H1 (cell line): ENCODE data around the gene EMX1. TPM values are rescaled to one million over a fixed set of nuclear protein-coding genes. Genes with fewer than 3 reads are reported as not detected.

Source experiments
- CTCF ChIA-PET: fragments of 300-600 bp; sonication (Branson Sonifier 250); formaldehyde crosslinking; loops from one replicate; lab custom pipeline; 2021; ENCODE audit not compliant: partially characterized antibody; lab: Charles Lee
- POLR2A ChIA-PET: fragments of 300-600 bp; sonication (Branson Sonifier 250); formaldehyde crosslinking; loops from one replicate; lab custom pipeline; 2021; ENCODE audit warnings: inconsistent platforms; ENCODE audit not compliant: partially characterized antibody; lab: Charles Lee
- DNase-seq, 2 experiments: peaks; one replicate each; pipeline versions ENCODE4 v3.0.0 to v3.0.0-alpha.2; 2010 to 2022; ENCODE audit warnings: low spot score in 2 of 2, low read depth in 1 of 2, mixed read lengths in 1 of 2
- FAIRE-seq: peaks from 2 replicates; lab custom pipeline; 2011; peaks lifted over from hg19 to GRCh38; lab: Jason Lieb, UNC
- H2AFZ ChIP-seq: 2 replicates; pipeline ENCODE4 v1.8.1; 2012; ENCODE audit warnings: low read length, inconsistent platforms
- H2AK5ac ChIP-seq: 2 replicates; pipeline ENCODE4 v1.6.1; 2013; ENCODE audit warnings: low read depth, low read length
- H2BK120ac ChIP-seq: replicated peaks from 2 replicates; pipeline ENCODE3; 2013; ENCODE audit warnings: low read depth, low read length, inconsistent platforms
- H2BK12ac ChIP-seq: 2 replicates; pipeline ENCODE4 v1.6.1; 2013; ENCODE audit warnings: low read depth, low read length
- H2BK15ac ChIP-seq: 2 replicates; pipeline ENCODE4 v1.6.1; 2013; ENCODE audit warnings: low read length
- H2BK20ac ChIP-seq: 2 replicates; pipeline ENCODE4 v1.6.1; 2013; ENCODE audit warnings: low read length
- H2BK5ac ChIP-seq: 2 replicates; pipeline ENCODE4 v1.6.1; 2013; ENCODE audit warnings: low read depth, low read length
- H3K14ac ChIP-seq: 2 replicates; pipeline ENCODE4 v1.6.1; 2013; ENCODE audit warnings: inconsistent platforms; ENCODE audit not compliant: insufficient read length
- H3K18ac ChIP-seq: 2 replicates; pipeline ENCODE4 v1.6.1; 2013; ENCODE audit warnings: low read length; ENCODE audit errors: extremely low read depth
- H3K23ac ChIP-seq: 2 replicates; pipeline ENCODE4 v1.6.1; 2013; ENCODE audit warnings: inconsistent platforms; ENCODE audit not compliant: insufficient read length
- H3K23me2 ChIP-seq: 2 replicates; pipeline ENCODE4 v1.6.1; 2013; ENCODE audit warnings: low read depth, low read length
- H3K27ac ChIP-seq: 2 replicates; pipeline ENCODE4 v1.6.1; 2011; ENCODE audit warnings: low read depth, low read length, inconsistent platforms
- H3K27me3 ChIP-seq, 4 experiments: replicated peaks in 1 of 4; 1 replicate in 1 of 4; 2 replicates in 3 of 4; pipeline versions ENCODE4 v1.6.1 to v1.8.1; 2011 to 2013; ENCODE audit warnings: low read length in 3 of 4, mild to moderate bottlenecking in 3 of 4, inconsistent platforms in 2 of 4, mixed read lengths in 2 of 4, moderate library complexity in 1 of 4; ENCODE audit not compliant: control insufficient read depth in 3 of 4, insufficient read depth in 3 of 4; ENCODE audit errors: extremely low read depth in 1 of 4
- H3K36me3 ChIP-seq, 4 experiments: 2 replicates each; pipeline versions ENCODE4 v1.6.1 to v1.8.1; 2011 to 2013; ENCODE audit warnings: mild to moderate bottlenecking in 4 of 4, low read length in 3 of 4, moderate library complexity in 2 of 4, control low read depth in 1 of 4, inconsistent platforms in 1 of 4; ENCODE audit not compliant: insufficient read depth in 4 of 4, control insufficient read depth in 2 of 4
- H3K4ac ChIP-seq: replicated peaks from 2 replicates; pipeline ENCODE3; 2013; ENCODE audit warnings: low read length, low read depth, mixed read lengths, inconsistent platforms; ENCODE audit not compliant: insufficient read length
- H3K4me1 ChIP-seq, 4 experiments: replicated peaks in 1 of 4; 1 replicate in 1 of 4; 2 replicates in 3 of 4; pipeline versions ENCODE4 v1.6.1 to v1.8.1; 2011 to 2013; ENCODE audit warnings: low read length in 3 of 4, inconsistent platforms in 2 of 4, mixed read lengths in 1 of 4; ENCODE audit not compliant: insufficient read depth in 4 of 4, control insufficient read depth in 3 of 4
- H3K4me2 ChIP-seq, 2 experiments: 2 replicates each; pipeline versions ENCODE4 v1.6.1 to v1.8.1; 2011 to 2013; ENCODE audit warnings: low read depth in 2 of 2, low read length in 2 of 2, control low read depth in 1 of 2, inconsistent platforms in 1 of 2, mild to moderate bottlenecking in 1 of 2; ENCODE audit not compliant: insufficient read depth in 1 of 2
- H3K4me3 ChIP-seq, 4 experiments: fragments of 200-600, 300-600 bp in 1 of 4; sonication (generic), shearing (Covaris generic), sonication (Bioruptor Twin) in 1 of 4; 2 replicates each; pipeline versions ENCODE4 v1.5.1 to v1.8.1; 2011 to 2016; ENCODE audit warnings: low read length in 4 of 4, low read depth in 3 of 4, control low read depth in 2 of 4, inconsistent platforms in 2 of 4, mild to moderate bottlenecking in 2 of 4, mixed read lengths in 1 of 4, moderate library complexity in 1 of 4; ENCODE audit not compliant: insufficient read depth in 2 of 4; ENCODE audit errors: extremely low read depth in 1 of 4
- H3K56ac ChIP-seq: replicated peaks from 2 replicates; pipeline ENCODE3; 2013; ENCODE audit warnings: low read depth, mild to moderate bottlenecking, mixed read lengths, low read length, inconsistent platforms; ENCODE audit not compliant: insufficient read length
- H3K79me1 ChIP-seq: 2 replicates; pipeline ENCODE4 v1.6.1; 2013; ENCODE audit warnings: low read depth, low read length, control low read depth
- H3K79me2 ChIP-seq, 2 experiments: 2 replicates each; pipeline versions ENCODE4 v1.6.1 to v1.8.1; 2012 to 2013; ENCODE audit warnings: low read length in 2 of 2, mild to moderate bottlenecking in 2 of 2, inconsistent platforms in 1 of 2; ENCODE audit not compliant: insufficient read depth in 2 of 2, control insufficient read depth in 1 of 2
- H3K9ac ChIP-seq, 4 experiments: replicated peaks in 1 of 4; 1 replicate in 1 of 4; 2 replicates in 3 of 4; pipeline versions ENCODE4 v1.6.1 to v1.8.1; 2011 to 2013; ENCODE audit warnings: low read depth in 3 of 4, low read length in 3 of 4, control low read depth in 2 of 4, mild to moderate bottlenecking in 2 of 4, moderate library complexity in 2 of 4, inconsistent platforms in 1 of 4; ENCODE audit errors: extremely low read depth in 1 of 4
- H3K9me3 ChIP-seq, 2 experiments: 2 replicates each; pipeline versions ENCODE4 v1.6.1 to v1.8.1; 2012 to 2013; ENCODE audit warnings: mild to moderate bottlenecking in 2 of 2, moderate library complexity in 2 of 2, control low read depth in 1 of 2, inconsistent platforms in 1 of 2, low read depth in 1 of 2, low read length in 1 of 2, mixed read lengths in 1 of 2; ENCODE audit not compliant: insufficient read depth in 2 of 2
- H4K20me1 ChIP-seq, 2 experiments: replicated peaks in 1 of 2; 2 replicates each; pipeline versions ENCODE3 to v1.8.1; 2011 to 2013; ENCODE audit warnings: inconsistent platforms in 2 of 2, low read length in 2 of 2, mild to moderate bottlenecking in 1 of 2; ENCODE audit not compliant: insufficient read depth in 2 of 2, control insufficient read depth in 1 of 2
- H4K5ac ChIP-seq: 2 replicates; pipeline ENCODE4 v1.6.1; 2013; ENCODE audit warnings: low read length, low read depth, mixed read lengths, inconsistent platforms; ENCODE audit not compliant: insufficient read length
- H4K8ac ChIP-seq: 2 replicates; pipeline ENCODE4 v1.8.0; 2013; ENCODE audit warnings: mild to moderate bottlenecking, moderate library complexity, low read length, inconsistent platforms; ENCODE audit not compliant: insufficient read depth; ENCODE audit errors: extremely low read depth
- H4K91ac ChIP-seq: replicated peaks from 2 replicates; pipeline ENCODE3; 2013; ENCODE audit warnings: low read length, mixed read lengths, inconsistent platforms; ENCODE audit not compliant: insufficient read length
- ASH2L ChIP-seq: fragments of 200-600, 300-600 bp; sonication (generic); IDR thresholded peaks from one replicate; pipeline ENCODE4 v1.7.1; 2017; ENCODE audit warnings: low read length
- BCL11A ChIP-seq, 2 experiments: IDR thresholded peaks; one replicate each; pipeline ENCODE4 v1.6.1; 2011; ENCODE audit warnings: low read depth in 2 of 2, low read length in 2 of 2, mild to moderate bottlenecking in 2 of 2
- CBX8 ChIP-seq: fragments of 300-800, 300-1000 bp; sonication (generic); IDR thresholded peaks from 2 replicates; pipeline ENCODE4 v1.7.1; 2016; ENCODE audit warnings: low read depth, low read length, borderline replicate concordance
- CHD1 ChIP-seq: IDR thresholded peaks from 2 replicates; pipeline ENCODE4 v1.6.1; 2012; ENCODE audit warnings: low read depth, low read length, improper control_type of control experiment
- CHD2 ChIP-seq: IDR thresholded peaks from 2 replicates; pipeline ENCODE4 v1.6.1; 2012; ENCODE audit warnings: low read length, improper control_type of control experiment
- EGR1 ChIP-seq: IDR thresholded peaks from 2 replicates; pipeline ENCODE4 v1.6.1; 2011; ENCODE audit warnings: low read depth, low read length, borderline replicate concordance
- EP300 ChIP-seq, 2 experiments: IDR thresholded peaks; 1 replicate in 1 of 2; 2 replicates in 1 of 2; pipeline ENCODE4 v1.6.1; 2011 to 2012; ENCODE audit warnings: low read depth in 2 of 2, low read length in 2 of 2, mild to moderate bottlenecking in 2 of 2, borderline replicate concordance in 1 of 2, inconsistent platforms in 1 of 2, moderate library complexity in 1 of 2
- FOSL1 ChIP-seq: IDR thresholded peaks from 2 replicates; pipeline ENCODE4 v1.6.1; 2011; ENCODE audit warnings: mild to moderate bottlenecking, low read depth, low read length, moderate library complexity; ENCODE audit not compliant: insufficient read depth
- KDM5A ChIP-seq: fragments of 200-600 bp; IDR thresholded peaks from 2 replicates; pipeline ENCODE4 v1.7.1; 2012; ENCODE audit warnings: mild to moderate bottlenecking, low read length, inconsistent platforms, mixed read lengths
- PHF8 ChIP-seq: fragments of 200-600 bp; sonication (generic); conservative IDR thresholded peaks from 2 replicates; pipeline ENCODE4 v1.7.1; 2012; ENCODE audit warnings: low read depth, mild to moderate bottlenecking, inconsistent platforms, low read length, moderate library complexity
- SUZ12 ChIP-seq: fragments of 200-600 bp; sonication (generic); IDR thresholded peaks from 2 replicates; pipeline ENCODE4 v1.6.1; 2012; ENCODE audit warnings: mild to moderate bottlenecking, inconsistent platforms, low read length, moderate library complexity, mixed read lengths
- TAF1 ChIP-seq: IDR thresholded peaks from 2 replicates; pipeline ENCODE4 v1.6.1; 2011; ENCODE audit warnings: mild to moderate bottlenecking, low read depth, low read length
- whole genome bisulfite sequencing, 2 experiments: shearing (Covaris generic) in 1 of 2; methylation state at CpG; one replicate each; pipeline versions ENCODE4 v1.1.6 to v1.1.7; 2013 to 2015; ENCODE audit warnings: low lambda C conversion rate in 2 of 2, mixed read lengths in 2 of 2, inconsistent platforms in 1 of 2, low coverage in 1 of 2, missing lambda C conversion rate in 1 of 2; ENCODE audit not compliant: insufficient replicate concordance in 2 of 2, insufficient coverage in 1 of 2, insufficient read length in 1 of 2; ENCODE audit errors: extremely low coverage in 1 of 2, missing lambda C conversion rate in 1 of 2; 5-methylcytosine and 5-hydroxymethylcytosine counted together
- polyA plus RNA-seq, 7 experiments: library from polyadenylated mRNA; depleted of rRNA in 3 of 7; stranded (reverse) in 5 of 7; unstranded in 2 of 7; fragments of >200 nt in 5 of 7; fragments of 200-250 nt in 2 of 7; gene quantifications; 1 replicate in 5 of 7; 2 replicates in 1 of 7; 4 replicates in 1 of 7; pipeline versions ENCODE4 v1.2.1 to v1.2.3, GENCODE V29; 2011 to 2013; ENCODE audit warnings: missing spikeins in 2 of 7, mixed read lengths in 2 of 7
- total RNA-seq: library from RNA; stranded (reverse); fragmentation: NEBNext Ultra II Directional; extraction: Animal tissue kit (Norgen Biotek cat#: 25700); gene quantifications from 2 replicates; pipeline ENCODE4 v1.2.1, GENCODE V29; 2021
- TF ChIP-seq, protein P1 (sequence below): IDR thresholded peaks from 2 replicates; pipeline ENCODE4 v1.6.1; 2011; ENCODE audit warnings: low read depth, mild to moderate bottlenecking, low read length; ENCODE audit not compliant: insufficient read depth

The EMX1 gene
- total and polyA plus RNA-seq, 2 of the 8 experiments (the other 6 are each of a cell fraction or from before 2014, with no cell fraction given), result 2.4 to 4.9 TPM

- Histone ChIP-seq H2AFZ (no peak overlapping the region), H4K20me1 (no peaks in the 10 kb centered on the region), H2AK5ac (no peak overlapping the region), H4K5ac (no peak overlapping the region), H2BK15ac (no peak overlapping the region), H3K23ac (no peak overlapping the region), H3K4me2 (no peak overlapping the region), H4K91ac (no peak overlapping the region), H3K4ac (no peak overlapping the region), H3K9me3 (no peaks in the 10 kb centered on the region), H2BK120ac (no peak overlapping the region), H3K56ac (no peak overlapping the region), H3K79me2 (no peaks in the 10 kb centered on the region), H3K14ac (no peak overlapping the region), H3K4me1 (peaks cover 1 to 4% (median 3%) of the 10 kb centered on the region in 4 experiments), H2BK12ac (no peak overlapping the region), H3K36me3 (no peaks in the 10 kb centered on the region), H3K18ac (no peak overlapping the region), H3K27ac (no peak overlapping the region), H3K4me3 (no peak overlapping the region), H3K23me2 (no peaks in the 10 kb centered on the region; the same call in 1 of the 2 replicates), H3K9ac (no peak overlapping the region; a peak in 1 of 7 replicates), H4K8ac (no peak overlapping the region), H3K79me1 (no peaks in the 10 kb centered on the region), H3K27me3 (peaks cover 0 to 31% (median 22%) of the 10 kb centered on the region in 4 experiments; a peak in 6 of 7 replicates), H2BK20ac (0 out of 2 replicates have a peak overlapping the region, but pooled peaks have one; percentile 50), H2BK5ac (no peak overlapping the region)
- DNase-seq (no peak), FAIRE-seq (no peak)
- CTCF ChIA-PET, result interaction anchor here (0.9 to 19.1 kb wide), 4 partner anchors 7 to 42 kb away, joined by 3 to 497 read pairs (median 265); partner anchors contain the start of gene EMX1
- POLR2A ChIA-PET, result no interaction called here
- WGBS, 2 experiments, result 93% methylated on average over 5 of the region's 5 CpGs; no CpG with 5 or more reads in 1 of the 2 experiments
- no peak for TF ChIP-seq CHD2
- no peak for TF ChIP-seq PHF8
- no peak for TF ChIP-seq FOSL1
- TF ChIP-seq EGR1, result no peak
- TF ChIP-seq ASH2L, result no peak
- no peak for TF ChIP-seq BCL11A (IDR thresholded peaks at IDR 0.05; ENCODE audit: low read depth in 2 of 2, low read length in 2 of 2)
- no peak for TF ChIP-seq CBX8
- TF ChIP-seq SUZ12, result no peak
- TF ChIP-seq EP300 (IDR thresholded peaks at IDR 0.05; ENCODE audit: borderline replicate concordance in 1 of 2, low read depth in 2 of 2, low read length in 2 of 2), result no peak
- no peak for TF ChIP-seq TAF1
- no peak for TF ChIP-seq KDM5A
- TF ChIP-seq CHD1, result no peak
- TF ChIP-seq, protein P1, sequence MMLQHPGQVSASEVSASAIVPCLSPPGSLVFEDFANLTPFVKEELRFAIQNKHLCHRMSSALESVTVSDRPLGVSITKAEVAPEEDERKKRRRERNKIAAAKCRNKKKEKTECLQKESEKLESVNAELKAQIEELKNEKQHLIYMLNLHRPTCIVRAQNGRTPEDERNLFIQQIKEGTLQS, result no peak
Measured at GRCh38 chr2:72900191-72900825, 17.0 kb upstream of the EMX1 start.
